GM12878 (cell line): ENCODE data around the gene ZDHHC5. TPM values are rescaled to one million over a fixed set of nuclear protein-coding genes. Genes with fewer than 3 reads are reported as not detected.

ENCODE experiments used
- ATAC-seq: fragments of 200-7000 bp; cut with Tn5 transposase; 3 replicates; pipeline ENCODE4 v1.9.1; 2020; ENCODE audit warnings: mild to moderate bottlenecking, moderate library complexity
- BruUV-seq: library from RNA; stranded (reverse); fragments of 400-500 nt; replicated peaks from 2 replicates; lab custom pipeline; 2021; lab: Mats Ljungman, UMichigan
- CTCF ChIA-PET: fragments of 300-600 bp; sonication (Branson Sonifier 250); formaldehyde crosslinking; extraction: SDS; loops from one replicate; lab custom pipeline; 2021; ENCODE audit warnings: inconsistent platforms; lab: Yijun Ruan, JAX
- POLR2A ChIA-PET: fragments of 350-600 bp; formaldehyde crosslinking; extraction: SDS; loops from one replicate; lab custom pipeline; 2021; ENCODE audit warnings: inconsistent platforms; lab: Charles Lee
- RAD21 ChIA-PET: fragments of 300-600 bp; sonication (Branson Sonifier 250); formaldehyde crosslinking; loops from one replicate; lab custom pipeline; 2023; ENCODE audit warnings: antibody characterized with exemption; ENCODE audit not compliant: unreplicated experiment; lab: Charles Lee
- SMC1A ChIA-PET: fragments of 300-600 bp; sonication (Branson Sonifier 250); formaldehyde crosslinking; loops from one replicate; lab custom pipeline; 2023; ENCODE audit not compliant: unreplicated experiment, uncharacterized antibody; lab: Charles Lee
- DNase-seq: peaks from one replicate; pipeline ENCODE4 v3.0.0-alpha.2; 2011; ENCODE audit warnings: low read depth, low spot score
- FAIRE-seq: peaks from 3 replicates; lab custom pipeline; 2011; peaks lifted over from hg19 to GRCh38; lab: Jason Lieb, UNC
- H2AFZ ChIP-seq: 2 replicates; pipeline ENCODE4 v1.6.0; 2011; ENCODE audit warnings: low read depth, low read length, control low read depth; ENCODE audit not compliant: control insufficient read depth
- H3K27ac ChIP-seq: 2 replicates; pipeline ENCODE4 v1.5.1; 2011; ENCODE audit warnings: control low read depth; ENCODE audit not compliant: control insufficient read depth, insufficient read depth
- H3K27me3 ChIP-seq, 2 experiments: replicated peaks in 1 of 2; 2 replicates each; pipeline versions ENCODE4 v1.6.0 to v1.6.1; 2011; ENCODE audit warnings: low read length in 1 of 2; ENCODE audit not compliant: control insufficient read depth in 2 of 2, insufficient read depth in 2 of 2
- H3K36me3 ChIP-seq, 2 experiments: 2 replicates each; pipeline ENCODE4 v1.5.1; 2011; ENCODE audit warnings: low read length in 1 of 2; ENCODE audit not compliant: control insufficient read depth in 2 of 2, insufficient read depth in 2 of 2
- H3K4me1 ChIP-seq: 2 replicates; pipeline ENCODE4 v1.6.1; 2011; ENCODE audit warnings: mild to moderate bottlenecking, low read length, moderate library complexity, mixed read lengths; ENCODE audit not compliant: control insufficient read depth, insufficient read depth
- H3K4me2 ChIP-seq: 2 replicates; pipeline ENCODE4 v1.6.0; 2011; ENCODE audit warnings: control low read depth; ENCODE audit not compliant: control insufficient read depth, insufficient read depth
- H3K4me3 ChIP-seq: fragments of 200-600 bp; sonication (generic); 2 replicates; pipeline ENCODE4 v1.5.1; 2016
- H3K79me2 ChIP-seq: 2 replicates; pipeline ENCODE4 v1.6.0; 2011; ENCODE audit warnings: low read length; ENCODE audit not compliant: control insufficient read depth, insufficient read depth
- H3K9ac ChIP-seq: 2 replicates; pipeline ENCODE4 v1.8.0; 2011; ENCODE audit warnings: low read length, control low read depth, mixed read lengths; ENCODE audit not compliant: control insufficient read depth, insufficient read depth
- H3K9me3 ChIP-seq: replicated peaks from 3 replicates; pipeline ENCODE4 v1.5.1; 2011; ENCODE audit warnings: mild to moderate bottlenecking, low read length; ENCODE audit not compliant: control insufficient read depth, insufficient read depth
- H4K20me1 ChIP-seq: 2 replicates; pipeline ENCODE4 v1.6.0; 2011; ENCODE audit not compliant: control insufficient read depth, insufficient read depth
- BCLAF1 ChIP-seq: fragments of 450-650 bp; IDR thresholded peaks from 2 replicates; pipeline ENCODE4 v1.6.1; 2017; ENCODE audit warnings: antibody characterized with exemption, mild to moderate bottlenecking, moderate library complexity
- E4F1 ChIP-seq: fragments of 450-650 bp; IDR thresholded peaks from 2 replicates; pipeline ENCODE4 v1.6.1; 2018; ENCODE audit warnings: borderline replicate concordance, mild to moderate bottlenecking; ENCODE audit not compliant: partially characterized antibody
- EZH2 ChIP-seq: IDR thresholded peaks from 2 replicates; pipeline ENCODE4 v1.6.1; 2012; ENCODE audit warnings: low read depth, mild to moderate bottlenecking, control low read depth, inconsistent platforms, low read length, borderline replicate concordance; ENCODE audit not compliant: control insufficient read depth
- NBN ChIP-seq: fragments of 450-650 bp; IDR thresholded peaks from 2 replicates; pipeline ENCODE4 v1.6.1; 2016
- PAX5 ChIP-seq: IDR thresholded peaks from 2 replicates; pipeline ENCODE4 v1.6.1; 2011; ENCODE audit warnings: low read depth, low read length, borderline replicate concordance
- SUPT20H ChIP-seq: IDR thresholded peaks from 2 replicates; pipeline ENCODE4 v1.6.1; 2011; ENCODE audit warnings: low read depth, mild to moderate bottlenecking, low read length, moderate library complexity, borderline replicate concordance; ENCODE audit not compliant: control insufficient read depth
- TBL1XR1 ChIP-seq: IDR thresholded peaks from 2 replicates; pipeline ENCODE4 v1.6.1; 2012; ENCODE audit warnings: low read depth, low read length, improper control_type of control experiment
- ZBTB4 ChIP-seq: fragments of 450-650 bp; formaldehyde crosslinking; IDR thresholded peaks from 2 replicates; pipeline ENCODE4 v1.4.0; 2022; ENCODE audit warnings: mild to moderate bottlenecking, moderate library complexity
- ZNF384 ChIP-seq: IDR thresholded peaks from 2 replicates; pipeline ENCODE4 v1.6.1; 2012; ENCODE audit warnings: low read depth, mild to moderate bottlenecking, low read length, improper control_type of control experiment, borderline replicate concordance
- WGBS: methylation state at CpG from one replicate; pipeline ENCODE4 v1.1.6; 2016; ENCODE audit warnings: low lambda C conversion rate; ENCODE audit not compliant: insufficient replicate concordance, insufficient coverage; ENCODE audit errors: missing lambda C conversion rate; 5-methylcytosine and 5-hydroxymethylcytosine counted together
- in situ Hi-C: fragments of 300-500 bp; cut with MboI; formaldehyde crosslinking; loops from 9 replicates; pipeline ENCODE4 v1.14.3; 2018; ENCODE audit warnings: mixed read lengths
- intact Hi-C: fragments of 100-400 bp; cut with micrococcal nuclease; formaldehyde crosslinking; loops from one replicate; pipeline ENCODE4 v1.14.2; 2022; ENCODE audit not compliant: unreplicated experiment
- polyA plus RNA-seq, 11 experiments: library from polyadenylated mRNA; depleted of rRNA in 4 of 11; unstranded in 6 of 11; stranded (reverse) in 5 of 11; fragments of >200 nt; fragmentation: Nextera tagmentation in 4 of 11; fragmentation: Illumina TruSeq in 1 of 11; extraction: Ambion mirVana in 4 of 11; extraction: Trizol in 1 of 11; gene quantifications; 1 replicate in 1 of 11; 2 replicates in 10 of 11; pipeline versions ENCODE4 v1.2.1 to v1.2.3, GENCODE V29; 2011 to 2016; ENCODE audit warnings: inconsistent platforms in 2 of 11, missing spikeins in 2 of 11, low read depth in 1 of 11
- total RNA-seq, 4 experiments: library from RNA; depleted of rRNA in 3 of 4; stranded (reverse); fragments of >200 nt in 3 of 4; fragmentation: Illumina TruSeq in 1 of 4; extraction: Trizol in 1 of 4; gene quantifications; 2 replicates each; pipeline versions ENCODE4 v1.2.1 to v1.2.3, GENCODE V29; 2013 to 2021

The ZDHHC5 gene
- total and polyA plus RNA-seq, 10 of the 15 experiments (the other 5 are each of a cell fraction or from before 2014, with no cell fraction given): 3.9 to 61.3 (median 37.6) TPM

- no peak for TF ChIP-seq ZBTB4 (CRISPR knock-in tag)
These were observed 20.5 kb upstream of the ZDHHC5 start (continued) for GRCh38 chr11:57647372-57647771.

- no peak overlapping the region for H3K27ac ChIP-seq
- H3K79me2 ChIP-seq: no peaks in the 10 kb centered on the region
- BruUV-seq: no TSS peak
- TF ChIP-seq SUPT20H (no peak), NBN (no peak), BCLAF1 (no peak), EZH2 (no peak), ZNF384 (no peak), PAX5 (no peak), E4F1 (no peak), TBL1XR1 (no peak)
These were observed 19.7 kb upstream of the ZDHHC5 start for GRCh38 chr11:57647960-57648800.

More at GRCh38 chr11:57647960-57648800, 19.7 kb upstream of the ZDHHC5 start:
- WGBS: 33% methylated on average over 13 of the region's 13 CpGs
- Histone ChIP-seq H2AFZ (no peak overlapping the region), H3K9me3 (no peaks in the 10 kb centered on the region), H3K4me2 (peak overlapping the region; percentile 26; the same call in 1 of the 2 replicates), H4K20me1 (no peaks in the 10 kb centered on the region), H3K9ac (no peak overlapping the region), H3K4me3 (no peak overlapping the region), H3K27me3 (peaks cover 12 to 17% of the 10 kb centered on the region in 2 experiments), H3K4me1 (peaks cover 12% of the 10 kb centered on the region), H3K36me3 (no peaks in the 10 kb centered on the region)
- ChIA-PET SMC1A (interaction anchor here (1.0 to 2.1 kb wide), 3 partner anchors 9 to 152 kb away, joined by 3 to 6 read pairs (median 3); partner anchors contain the start of gene UBE2L6), CTCF (interaction anchor here (0.7 to 13.9 kb wide), 12 partner anchors 8 to 325 kb away, joined by 3 to 319 read pairs (median 4); partner anchors contain the start of gene UBE2L6), RAD21 (interaction anchor here (1.2 kb wide), 1 partner anchor 66 kb away, joined by 3 read pairs; no protein-coding TSS in a partner anchor), POLR2A (interaction anchor here (1.0 kb wide), 2 partner anchors 10 to 100 kb away, joined by 3 to 10 read pairs; no protein-coding TSS in a partner anchor)
- FAIRE-seq (no peak), DNase-seq (no peak), ATAC-seq (peak; percentile 17)
- intact Hi-C loops: no loop called here
- in situ Hi-C loops: no loop called here
